HepG2 (cell line): Measurements from ENCODE around the gene ARHGAP45. TPM values are rescaled to one million over a fixed set of nuclear protein-coding genes. Genes with fewer than 3 reads are reported as not detected.

Source experiments
- BHLHE40 ChIP-seq: IDR thresholded peaks from 2 replicates; pipeline ENCODE4 v1.6.1; 2011; ENCODE audit warnings: low read length, improper control_type of control experiment
- ELF1 ChIP-seq: sonication (generic); formaldehyde crosslinking; IDR thresholded peaks from 2 replicates; pipeline ENCODE4 v1.4.0; 2020; ENCODE audit warnings: missing genetic modification reagents
- ELF3 ChIP-seq: IDR thresholded peaks from 2 replicates; pipeline ENCODE4 v1.6.1; 2016; ENCODE audit warnings: missing genetic modification reagents, missing compliant biosample characterization
- HNRNPL ChIP-seq: fragments of 200-400 bp; formaldehyde crosslinking; IDR thresholded peaks from 2 replicates; pipeline ENCODE4 v1.6.1; 2017; ENCODE audit warnings: mild to moderate bottlenecking, low read depth, low read length
- ISX ChIP-seq: sonication (generic); formaldehyde crosslinking; conservative IDR thresholded peaks from 2 replicates; pipeline ENCODE4 v1.5.0; 2020; ENCODE audit warnings: missing genetic modification reagents
- KDM1A ChIP-seq: IDR thresholded peaks from 2 replicates; pipeline ENCODE4 v1.6.1; 2016; ENCODE audit warnings: missing compliant biosample characterization
- KDM4B ChIP-seq: sonication (generic); formaldehyde crosslinking; IDR thresholded peaks from 2 replicates; pipeline ENCODE4 v1.4.0; 2020; ENCODE audit warnings: missing genetic modification reagents
- MTF1 ChIP-seq: sonication (generic); formaldehyde crosslinking; IDR thresholded peaks from 2 replicates; pipeline ENCODE4 v1.5.0; 2020; ENCODE audit warnings: missing genetic modification reagents
- NFRKB ChIP-seq: fragments of 450-650 bp; IDR thresholded peaks from 2 replicates; pipeline ENCODE4 v1.6.1; 2017
- NFYB ChIP-seq: sonication (generic); formaldehyde crosslinking; IDR thresholded peaks from 2 replicates; pipeline ENCODE4 v1.4.0; 2020; ENCODE audit warnings: missing genetic modification reagents
- NR2F1 ChIP-seq, 2 experiments: fragments of 450-650 bp in 1 of 2; formaldehyde crosslinking in 1 of 2; IDR thresholded peaks; 2 replicates each; pipeline versions ENCODE4 v1.5.0 to v1.6.1; 2016 to 2020; ENCODE audit warnings: mild to moderate bottlenecking in 1 of 2, missing compliant biosample characterization in 1 of 2, missing genetic modification reagents in 1 of 2, moderate library complexity in 1 of 2
- SAFB2 ChIP-seq: sonication (generic); formaldehyde crosslinking; IDR thresholded peaks from 2 replicates; pipeline ENCODE4 v1.5.1; 2020; ENCODE audit warnings: missing genetic modification reagents, low read depth, mild to moderate bottlenecking, borderline replicate concordance
- TBL1XR1 ChIP-seq: fragments of 150-350 bp; IDR thresholded peaks from 2 replicates; pipeline ENCODE4 v1.6.1; 2014; ENCODE audit warnings: borderline replicate concordance, low read length; ENCODE audit not compliant: partially characterized antibody
- WIZ ChIP-seq: sonication (generic); formaldehyde crosslinking; IDR thresholded peaks from 2 replicates; pipeline ENCODE4 v1.5.1; 2020; ENCODE audit warnings: mild to moderate bottlenecking, missing genetic modification reagents
- ZFP37 ChIP-seq: sonication (generic); formaldehyde crosslinking; IDR thresholded peaks from 2 replicates; pipeline ENCODE4 v1.4.0; 2020; ENCODE audit warnings: missing genetic modification reagents, borderline replicate concordance
- ZMYM3 ChIP-seq: sonication (generic); formaldehyde crosslinking; IDR thresholded peaks from 2 replicates; pipeline ENCODE4 v1.5.1; 2020; ENCODE audit warnings: mild to moderate bottlenecking, missing genetic modification reagents
- ZNF335 ChIP-seq: sonication (generic); formaldehyde crosslinking; IDR thresholded peaks from 2 replicates; pipeline ENCODE4 v1.4.0; 2020; ENCODE audit warnings: missing genetic modification reagents
- ZNF510 ChIP-seq: sonication (generic); formaldehyde crosslinking; IDR thresholded peaks from 2 replicates; pipeline ENCODE4 v1.4.0; 2020; ENCODE audit warnings: low read depth, mild to moderate bottlenecking, missing genetic modification reagents
- ZNF530 ChIP-seq: sonication (generic); formaldehyde crosslinking; IDR thresholded peaks from 2 replicates; pipeline ENCODE4 v1.5.0; 2020; ENCODE audit warnings: low read depth, mild to moderate bottlenecking, missing genetic modification reagents
- ZNF713 ChIP-seq: sonication (generic); formaldehyde crosslinking; IDR thresholded peaks from 2 replicates; pipeline ENCODE4 v1.4.0; 2020; ENCODE audit warnings: mild to moderate bottlenecking, missing genetic modification reagents
- ZSCAN9 ChIP-seq: IDR thresholded peaks from 2 replicates; pipeline ENCODE4 v1.6.1; 2016; ENCODE audit warnings: borderline replicate concordance
- polyA plus RNA-seq, 8 experiments: library from polyadenylated mRNA; depleted of rRNA in 3 of 8; stranded (reverse) in 7 of 8; unstranded in 1 of 8; fragments of >200 nt; fragmentation: Illumina TruSeq in 4 of 8; extraction: Trizol in 4 of 8; gene quantifications; 2 replicates each; pipeline versions ENCODE4 v1.2.1 to v1.2.3, GENCODE V29; 2011 to 2016; ENCODE audit warnings: low read depth in 4 of 8, missing spikeins in 1 of 8, mixed read lengths in 1 of 8; ENCODE audit not compliant: insufficient read depth in 1 of 8
- total RNA-seq, 5 experiments: library from RNA; depleted of rRNA; stranded (reverse); fragments of >200 nt; fragmentation: Illumina TruSeq; extraction: Trizol; gene quantifications; 2 replicates each; pipeline ENCODE4 v1.2.3, GENCODE V29; 2016; ENCODE audit warnings: low read depth in 1 of 5
- TF ChIP-seq, protein P1 (sequence below): sonication (generic); formaldehyde crosslinking; IDR thresholded peaks from 2 replicates; pipeline ENCODE4 v1.8.1; 2023; ENCODE audit warnings: mild to moderate bottlenecking, moderate library complexity, missing genetic modification reagents
- TF ChIP-seq, protein P2 (sequence below): IDR thresholded peaks from 2 replicates; pipeline ENCODE4 v1.6.1; 2016
- TF ChIP-seq, protein P3 (sequence below), 2 experiments: sonication (generic) in 1 of 2; formaldehyde crosslinking in 1 of 2; IDR thresholded peaks; 2 replicates each; pipeline versions ENCODE4 v1.6.1 to v1.9.0; 2014 to 2022; ENCODE audit warnings: antibody characterized with exemption in 1 of 2, borderline replicate concordance in 1 of 2, inconsistent platforms in 1 of 2, low read depth in 1 of 2, missing genetic modification reagents in 1 of 2

ARHGAP45 gene
- total and polyA plus RNA-seq, 2 of the 13 experiments (the other 11 are each of a cell fraction or from before 2014, with no cell fraction given), result 0.84 to 32.0 TPM

DNA sequence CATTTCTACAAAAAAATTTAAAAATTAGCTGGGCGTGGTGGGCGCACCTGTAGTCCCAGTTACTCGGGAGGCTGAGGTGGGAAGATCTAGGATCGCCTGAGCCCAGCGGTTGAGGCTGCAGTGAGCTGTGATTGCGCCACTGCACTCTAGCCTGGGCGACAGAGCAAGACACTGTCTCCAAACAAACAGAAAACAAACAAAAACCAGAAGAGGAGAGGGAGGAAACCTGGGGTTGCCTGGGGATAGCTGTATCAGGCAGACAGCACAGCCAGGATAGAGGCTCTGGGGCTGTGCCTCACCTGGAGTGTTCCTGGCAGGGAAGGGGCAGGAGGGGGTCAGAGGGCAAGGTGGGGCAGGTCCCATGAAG lies 30.8 kb downstream of the ARHGAP45 start (continued):
- TF ChIP-seq NR2F1 (CRISPR knock-in tag; IDR thresholded peaks at IDR 0.05) (peak in 1 of 2 experiments; percentile 50; a peak in 1 of 4 replicates), SAFB2 (CRISPR knock-in tag) (no peak; the same call in 1 of the 2 replicates), ZNF335 (CRISPR knock-in tag) (peak; percentile 96), ZNF713 (0 out of 2 replicates have a peak, but pooled peaks have one; percentile 53), ELF1 (CRISPR knock-in tag) (peak; percentile 47; the same call in 1 of the 2 replicates), WIZ (CRISPR knock-in tag) (0 out of 2 replicates have a peak, but pooled peaks have one; percentile 8), ZNF510 (CRISPR knock-in tag) (no peak), NFYB (no peak), ZMYM3 (peak; percentile 98), ZSCAN9 (CRISPR knock-in tag) (peak; percentile 70; the same call in 1 of the 2 replicates), NFRKB (no peak), KDM4B (CRISPR knock-in tag) (no peak), HNRNPL (no peak), BHLHE40 (peak; percentile 33; the same call in 1 of the 2 replicates), ISX (CRISPR knock-in tag) (no peak), TBL1XR1 (peak; percentile 22), ELF3 (CRISPR knock-in tag) (peak; percentile 39; the same call in 1 of the 2 replicates), KDM1A (CRISPR knock-in tag) (peak; percentile 91), ZFP37 (CRISPR knock-in tag) (peak; percentile 14; the same call in 1 of the 2 replicates), MTF1 (CRISPR knock-in tag) (no peak), ZNF530 (no peak)
- TF ChIP-seq, protein P1, sequence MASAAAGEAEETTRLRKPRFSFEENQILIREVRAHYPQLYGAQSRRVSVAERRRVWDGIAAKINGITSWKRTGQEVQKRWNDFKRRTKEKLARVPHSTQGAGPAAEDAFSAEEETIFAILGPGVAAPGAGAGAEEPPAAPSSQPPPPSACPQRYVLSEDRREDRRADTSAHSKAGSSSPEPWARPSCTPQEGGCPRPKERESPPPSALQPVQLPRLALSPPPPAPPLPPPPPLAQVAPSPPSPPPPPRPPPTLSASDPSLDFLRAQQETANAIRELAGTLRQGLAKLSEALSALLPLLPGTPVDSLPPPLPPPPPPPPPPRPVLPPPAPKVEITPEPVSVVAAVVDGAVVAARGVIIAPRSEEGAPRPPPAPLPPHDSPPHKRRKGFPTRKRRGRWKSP, result peak; percentile 87
- TF ChIP-seq, protein P2, sequence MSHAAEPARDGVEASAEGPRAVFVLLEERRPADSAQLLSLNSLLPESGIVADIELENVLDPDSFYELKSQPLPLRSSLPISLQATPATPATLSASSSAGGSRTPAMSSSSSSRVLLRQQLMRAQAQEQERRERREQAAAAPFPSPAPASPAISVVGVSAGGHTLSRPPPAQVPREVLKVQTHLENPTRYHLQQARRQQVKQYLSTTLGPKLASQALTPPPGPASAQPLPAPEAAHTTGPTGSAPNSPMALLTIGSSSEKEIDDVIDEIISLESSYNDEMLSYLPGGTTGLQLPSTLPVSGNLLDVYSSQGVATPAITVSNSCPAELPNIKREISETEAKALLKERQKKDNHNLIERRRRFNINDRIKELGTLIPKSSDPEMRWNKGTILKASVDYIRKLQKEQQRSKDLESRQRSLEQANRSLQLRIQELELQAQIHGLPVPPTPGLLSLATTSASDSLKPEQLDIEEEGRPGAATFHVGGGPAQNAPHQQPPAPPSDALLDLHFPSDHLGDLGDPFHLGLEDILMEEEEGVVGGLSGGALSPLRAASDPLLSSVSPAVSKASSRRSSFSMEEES (CRISPR knock-in tag), result 0 out of 2 replicates have a peak, but pooled peaks have one; percentile 33
- TF ChIP-seq, protein P3, sequence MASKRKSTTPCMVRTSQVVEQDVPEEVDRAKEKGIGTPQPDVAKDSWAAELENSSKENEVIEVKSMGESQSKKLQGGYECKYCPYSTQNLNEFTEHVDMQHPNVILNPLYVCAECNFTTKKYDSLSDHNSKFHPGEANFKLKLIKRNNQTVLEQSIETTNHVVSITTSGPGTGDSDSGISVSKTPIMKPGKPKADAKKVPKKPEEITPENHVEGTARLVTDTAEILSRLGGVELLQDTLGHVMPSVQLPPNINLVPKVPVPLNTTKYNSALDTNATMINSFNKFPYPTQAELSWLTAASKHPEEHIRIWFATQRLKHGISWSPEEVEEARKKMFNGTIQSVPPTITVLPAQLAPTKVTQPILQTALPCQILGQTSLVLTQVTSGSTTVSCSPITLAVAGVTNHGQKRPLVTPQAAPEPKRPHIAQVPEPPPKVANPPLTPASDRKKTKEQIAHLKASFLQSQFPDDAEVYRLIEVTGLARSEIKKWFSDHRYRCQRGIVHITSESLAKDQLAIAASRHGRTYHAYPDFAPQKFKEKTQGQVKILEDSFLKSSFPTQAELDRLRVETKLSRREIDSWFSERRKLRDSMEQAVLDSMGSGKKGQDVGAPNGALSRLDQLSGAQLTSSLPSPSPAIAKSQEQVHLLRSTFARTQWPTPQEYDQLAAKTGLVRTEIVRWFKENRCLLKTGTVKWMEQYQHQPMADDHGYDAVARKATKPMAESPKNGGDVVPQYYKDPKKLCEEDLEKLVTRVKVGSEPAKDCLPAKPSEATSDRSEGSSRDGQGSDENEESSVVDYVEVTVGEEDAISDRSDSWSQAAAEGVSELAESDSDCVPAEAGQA (IDR thresholded peaks at IDR 0.05; ENCODE audit: low read depth), result no peak
- TF ChIP-seq, protein P3 (CRISPR knock-in tag; IDR thresholded peaks at IDR 0.05; ENCODE audit: borderline replicate concordance), result no peak
